Activated CD4-positive, alpha-beta T cell treated with anti-CD3 and anti-CD28 coated beads, Interleukin-2, amount 10 ng/mL, durations not matched to agents 24 days and 14 days (primary cell): ENCODE measurements around the gene SLC9C1. TPM values are rescaled to one million over a fixed set of nuclear protein-coding genes. Genes with fewer than 3 reads are reported as not detected.

ENCODE experiments used
- DNase-seq: peaks from one replicate; pipeline ENCODE4 v3.0.0; 2022
- H3K27ac Mint-ChIP-seq: one replicate; pipeline ENCODE4 v1.8.0; 2022; ENCODE audit warnings: mild to moderate bottlenecking, mixed read lengths
- H3K27me3 Mint-ChIP-seq: one replicate; pipeline ENCODE4 v1.8.0; 2022; ENCODE audit warnings: mixed read lengths
- H3K36me3 Mint-ChIP-seq: one replicate; pipeline ENCODE4 v1.8.0; 2022; ENCODE audit warnings: low read depth, mild to moderate bottlenecking, mixed read lengths
- H3K4me1 Mint-ChIP-seq: one replicate; pipeline ENCODE4 v1.8.0; 2021; ENCODE audit warnings: mixed read lengths
- H3K4me3 Mint-ChIP-seq: one replicate; pipeline ENCODE4 v1.8.0; 2022; ENCODE audit warnings: mild to moderate bottlenecking, moderate library complexity, mixed read lengths
- H3K9me3 Mint-ChIP-seq: one replicate; pipeline ENCODE4 v1.8.0; 2021; ENCODE audit warnings: mixed read lengths
- intact Hi-C: fragments of 100-400 bp; cut with micrococcal nuclease; formaldehyde crosslinking; loops from one replicate; pipeline ENCODE4 v1.15.1; 2023
- total RNA-seq: library from RNA; stranded (reverse); gene quantifications from 2 replicates; pipeline ENCODE4 v1.2.3, GENCODE V29; 2022

SLC9C1 gene
- total RNA-seq = not detected in 2 replicates

- peak within 1 kb of the TSS; percentile 76 for H3K4me3 Mint-ChIP-seq
- no peaks in the 10 kb centered on the region for H3K9me3 Mint-ChIP-seq
- H3K27ac Mint-ChIP-seq = peak within 1 kb of the TSS; percentile 60
- no peaks in the 10 kb centered on the region for H3K27me3 Mint-ChIP-seq
- H3K36me3 Mint-ChIP-seq = no peaks in the 10 kb centered on the region
- DNase-seq = peak; percentile 87
- intact Hi-C loops = loop anchor here (1.0 to 10.0 kb wide), 6 partner anchors 34 to 681 kb away; partner anchors contain the start of gene CD200R1
- H3K4me1 Mint-ChIP-seq = peaks cover 26% of the 10 kb centered on the region
Observed at GRCh38 chr3:112293368-112294321, at the start of gene SLC9C1. Gene SLC9C1, minus strand, starts transcription at chr3:112294216. Its CDS starts 7,425 bp downstream, at chr3:112286791.

DNA sequence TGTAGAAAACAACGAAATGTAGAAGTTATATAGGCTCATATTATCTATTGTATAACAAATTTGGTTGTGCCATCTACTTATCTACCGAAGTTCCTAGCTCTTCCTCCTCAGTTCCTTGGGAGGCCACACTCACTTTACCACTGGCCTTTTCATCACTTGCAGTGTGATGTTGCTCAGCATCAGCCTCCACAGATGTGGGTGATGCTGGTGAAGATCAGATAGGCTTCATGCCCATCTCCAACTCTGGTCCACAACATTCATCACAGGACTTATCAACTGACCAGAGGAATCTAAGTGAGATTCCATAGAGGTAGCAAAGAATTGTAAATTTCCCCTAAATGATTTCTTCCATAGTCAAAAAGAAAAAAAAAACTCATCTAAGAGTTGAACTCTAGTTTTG, 47.4 kb upstream of the SLC9C1 start:
- peak; percentile 48 for DNase-seq
- Mint-ChIP-seq H3K4me1 (peaks cover 56% of the 10 kb centered on the region), H3K4me3 (peak overlapping the region; percentile 65), H3K27me3 (no peaks in the 10 kb centered on the region), H3K27ac (peak overlapping the region; percentile 68), H3K9me3 (peaks cover 3% of the 10 kb centered on the region), H3K36me3 (peaks cover 76% of the 10 kb centered on the region)
- intact Hi-C loops = no loop called here

DNA sequence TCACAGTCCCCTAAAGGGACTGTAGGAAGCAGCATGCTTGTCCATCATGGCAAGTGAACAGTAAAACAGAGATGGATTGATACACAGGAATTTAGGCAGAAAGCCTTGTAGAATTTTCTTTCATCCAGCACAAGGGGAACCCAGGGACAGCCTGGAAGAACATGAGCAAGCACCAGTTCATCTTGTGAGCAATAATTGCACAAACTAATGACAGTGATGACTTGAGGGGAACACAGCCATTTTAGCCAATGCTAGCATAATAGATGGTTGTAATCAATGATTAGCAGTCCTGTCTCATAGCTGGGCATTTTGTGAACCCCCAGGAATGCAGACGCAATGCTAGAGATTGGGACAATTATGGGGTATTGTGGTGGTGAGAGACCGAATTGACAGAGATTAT, 45.6 kb upstream of the SLC9C1 start:
- no peaks in the 10 kb centered on the region for H3K9me3 Mint-ChIP-seq
- peak; percentile 41 for DNase-seq
- no peak overlapping the region for H3K27ac Mint-ChIP-seq
- H3K4me3 Mint-ChIP-seq = peak overlapping the region; percentile 27
- intact Hi-C loops = loop anchor here (5.0 kb wide), 1 partner anchor 53 kb away; no protein-coding TSS in a partner anchor
- peaks cover 77% of the 10 kb centered on the region for H3K36me3 Mint-ChIP-seq
- H3K4me1 Mint-ChIP-seq = peaks cover 60% of the 10 kb centered on the region
- H3K27me3 Mint-ChIP-seq = no peaks in the 10 kb centered on the region

DNA sequence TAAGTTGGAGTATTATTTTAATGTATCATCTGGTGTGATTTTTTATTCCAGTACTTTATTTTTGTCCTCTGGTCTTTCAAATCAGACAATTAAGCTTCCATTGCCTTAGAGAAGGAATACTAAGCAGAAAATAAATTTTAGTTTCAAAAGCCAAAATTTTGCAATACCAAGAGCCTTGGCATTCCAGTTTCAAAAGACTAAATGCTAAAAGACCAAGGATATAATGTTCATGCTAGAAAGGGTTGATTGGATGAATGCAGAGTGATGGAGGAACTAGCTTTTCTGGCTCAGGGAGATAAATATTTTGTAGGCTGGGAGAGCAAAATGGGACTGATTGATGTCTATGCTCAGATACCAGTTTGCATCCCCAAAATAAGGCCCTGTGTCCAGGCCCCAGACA, 45.1 kb upstream of the SLC9C1 start:
- Mint-ChIP-seq H3K4me3 (peak overlapping the region; percentile 24), H3K9me3 (no peaks in the 10 kb centered on the region), H3K27ac (no peak overlapping the region), H3K27me3 (no peaks in the 10 kb centered on the region), H3K4me1 (peaks cover 61% of the 10 kb centered on the region), H3K36me3 (peaks cover 77% of the 10 kb centered on the region)
- intact Hi-C loops = loop anchor here (5.0 kb wide), 1 partner anchor 53 kb away; no protein-coding TSS in a partner anchor
- DNase-seq = no peak

GRCh38 chr3:112338727-112339056, 44.7 kb upstream of the SLC9C1 start:
- intact Hi-C loops = loop anchor here (1.0 to 5.0 kb wide), 2 partner anchors 20 to 54 kb away; no protein-coding TSS in a partner anchor
- Mint-ChIP-seq H3K4me1 (peaks cover 63% of the 10 kb centered on the region), H3K27ac (peak overlapping the region; percentile 77), H3K4me3 (peak overlapping the region; percentile 72), H3K9me3 (no peaks in the 10 kb centered on the region), H3K36me3 (peaks cover 78% of the 10 kb centered on the region), H3K27me3 (no peaks in the 10 kb centered on the region)
- no peak for DNase-seq

- peak overlapping the region; percentile 72 for H3K4me3 Mint-ChIP-seq
- peaks cover 63% of the 10 kb centered on the region for H3K4me1 Mint-ChIP-seq
- H3K36me3 Mint-ChIP-seq = peaks cover 75% of the 10 kb centered on the region
- H3K9me3 Mint-ChIP-seq = no peaks in the 10 kb centered on the region
- H3K27ac Mint-ChIP-seq = peak overlapping the region; percentile 77
- DNase-seq = peak; percentile 51
- intact Hi-C loops = loop anchor here (1.0 to 5.0 kb wide), 2 partner anchors 20 to 54 kb away; no protein-coding TSS in a partner anchor
- no peaks in the 10 kb centered on the region for H3K27me3 Mint-ChIP-seq
Observed at GRCh38 chr3:112338021-112338726, 44.2 kb upstream of the SLC9C1 start.

- Mint-ChIP-seq H3K27me3 (no peaks in the 10 kb centered on the region), H3K36me3 (peaks cover 55% of the 10 kb centered on the region), H3K4me3 (peak overlapping the region; percentile 90), H3K9me3 (no peaks in the 10 kb centered on the region), H3K27ac (peak overlapping the region; percentile 66), H3K4me1 (peaks cover 57% of the 10 kb centered on the region)
- intact Hi-C loops = loop anchor here (5.0 kb wide), 1 partner anchor 57 kb away; no protein-coding TSS in a partner anchor
- no peak for DNase-seq
Observed at GRCh38 chr3:112335434-112335781, 41.4 kb upstream of the SLC9C1 start.

DNA sequence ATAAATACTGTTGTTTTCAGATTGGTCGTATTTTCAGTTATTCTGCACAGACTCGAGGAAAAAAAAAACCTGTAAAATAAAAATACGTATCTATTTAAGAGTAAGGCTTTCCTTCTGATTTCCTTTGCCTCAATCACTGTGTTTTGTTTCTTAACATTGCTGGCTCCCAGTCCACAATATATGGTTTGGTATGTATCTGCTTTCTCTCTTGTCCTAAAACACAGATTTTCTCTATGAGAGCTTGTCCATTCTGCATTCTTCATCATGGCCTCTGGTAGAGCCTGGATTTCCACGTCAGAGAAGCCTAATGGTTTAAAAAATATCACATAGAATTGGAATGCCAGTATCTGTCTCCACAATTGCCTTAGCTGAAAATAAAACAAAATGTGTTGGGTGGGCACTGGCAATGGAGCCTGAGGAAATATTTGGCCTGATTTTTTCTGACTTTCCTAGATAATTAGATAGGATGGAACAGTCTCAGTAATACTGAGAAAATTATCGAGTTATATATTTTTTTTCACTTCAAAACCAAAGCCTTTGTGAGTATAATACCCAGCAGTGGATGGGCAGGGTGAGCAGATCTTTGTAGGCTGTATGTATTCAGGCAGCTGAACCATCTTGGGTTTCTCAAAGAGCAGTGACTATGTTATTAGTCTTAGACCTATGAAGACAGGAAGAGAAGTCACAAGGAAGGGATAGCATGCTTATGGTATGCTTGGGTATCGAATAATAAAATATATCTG, 40.8 kb upstream of the SLC9C1 start:
- H3K9me3 Mint-ChIP-seq = no peaks in the 10 kb centered on the region
- intact Hi-C loops = loop anchor here (1.0 to 5.0 kb wide), 3 partner anchors 32 to 102 kb away; no protein-coding TSS in a partner anchor
- DNase-seq = no peak
- peak overlapping the region; percentile 84 for H3K27ac Mint-ChIP-seq
- no peaks in the 10 kb centered on the region for H3K27me3 Mint-ChIP-seq
- H3K36me3 Mint-ChIP-seq = peaks cover 53% of the 10 kb centered on the region
- peak overlapping the region; percentile 90 for H3K4me3 Mint-ChIP-seq
- peaks cover 55% of the 10 kb centered on the region for H3K4me1 Mint-ChIP-seq

- H3K4me3 Mint-ChIP-seq = peak overlapping the region; percentile 90
- no peaks in the 10 kb centered on the region for H3K27me3 Mint-ChIP-seq
- H3K9me3 Mint-ChIP-seq = no peaks in the 10 kb centered on the region
- H3K27ac Mint-ChIP-seq = peak overlapping the region; percentile 84
- peaks cover 50% of the 10 kb centered on the region for H3K4me1 Mint-ChIP-seq
- intact Hi-C loops = loop anchor here (1.0 to 5.0 kb wide), 3 partner anchors 34 to 166 kb away; partner anchors contain the start of gene BTLA
- peak; percentile 77 for DNase-seq
- peaks cover 45% of the 10 kb centered on the region for H3K36me3 Mint-ChIP-seq
Observed at GRCh38 chr3:112333381-112334317, 39.6 kb upstream of the SLC9C1 start.

GRCh38 chr3:112333002-112333380, 39.0 kb upstream of the SLC9C1 start, which contains the start of gene CD200:
Gene CD200, plus strand, starts transcription at chr3:112333156. Its CDS starts 57 bp downstream, at chr3:112333213.
- peak; percentile 87 for DNase-seq
- peaks cover 44% of the 10 kb centered on the region for H3K4me1 Mint-ChIP-seq
- peak within 1 kb of the TSS; percentile 90 for H3K4me3 Mint-ChIP-seq
- no peaks in the 10 kb centered on the region for H3K9me3 Mint-ChIP-seq
- H3K36me3 Mint-ChIP-seq = peaks cover 38% of the 10 kb centered on the region
- peak within 1 kb of the TSS; percentile 84 for H3K27ac Mint-ChIP-seq
- H3K27me3 Mint-ChIP-seq = no peaks in the 10 kb centered on the region
- intact Hi-C loops = loop anchor here (1.0 to 5.0 kb wide), 2 partner anchors 34 to 166 kb away; partner anchors contain the start of gene BTLA

GRCh38 chr3:112331851-112332250, 37.8 kb upstream of the SLC9C1 start:
- peaks cover 32% of the 10 kb centered on the region for H3K36me3 Mint-ChIP-seq
- intact Hi-C loops = loop anchor here (5.0 kb wide), 1 partner anchor 35 kb away; no protein-coding TSS in a partner anchor
- peak overlapping the region; percentile 90 for H3K4me3 Mint-ChIP-seq
- no peaks in the 10 kb centered on the region for H3K9me3 Mint-ChIP-seq
- H3K4me1 Mint-ChIP-seq = peaks cover 35% of the 10 kb centered on the region
- DNase-seq = no peak
- no peaks in the 10 kb centered on the region for H3K27me3 Mint-ChIP-seq
- H3K27ac Mint-ChIP-seq = no peak overlapping the region

- no peak overlapping the region for H3K4me3 Mint-ChIP-seq
- no peaks in the 10 kb centered on the region for H3K36me3 Mint-ChIP-seq
- H3K9me3 Mint-ChIP-seq = no peaks in the 10 kb centered on the region
- H3K27ac Mint-ChIP-seq = no peak overlapping the region
- H3K27me3 Mint-ChIP-seq = peaks cover 8% of the 10 kb centered on the region
- intact Hi-C loops = loop anchor here (1.0 to 5.0 kb wide), 6 partner anchors 35 to 215 kb away; partner anchors contain the start of gene SLC9C1
- H3K4me1 Mint-ChIP-seq = peaks cover 5% of the 10 kb centered on the region
- peak; percentile 87 for DNase-seq
Observed at GRCh38 chr3:112327371-112327951, 33.4 kb upstream of the SLC9C1 start.
